H9 (cell line): Measurements from ENCODE around the gene PRSS27. TPM values are rescaled to one million over a fixed set of nuclear protein-coding genes. Genes with fewer than 3 reads are reported as not detected.

Source experiments
- DNase-seq: peaks from one replicate; pipeline ENCODE4 v3.0.0-alpha.2; 2017
- H2AFZ ChIP-seq: one replicate; pipeline ENCODE4 v1.6.1; 2013; ENCODE audit warnings: mild to moderate bottlenecking, low read length, control low read depth, moderate library complexity
- H2AK5ac ChIP-seq: 2 replicates; pipeline ENCODE4 v1.6.1; 2013; ENCODE audit warnings: low read length, control low read depth, mixed read lengths; ENCODE audit not compliant: insufficient read length
- H2BK120ac ChIP-seq: one replicate; pipeline ENCODE4 v1.6.1; 2013; ENCODE audit warnings: low read depth, mild to moderate bottlenecking, low read length, control low read depth, inconsistent platforms; ENCODE audit not compliant: poor library complexity, severe bottlenecking
- H2BK12ac ChIP-seq: 2 replicates; pipeline ENCODE4 v1.6.1; 2013; ENCODE audit warnings: low read length, control low read depth, mixed read lengths, low read depth; ENCODE audit not compliant: insufficient read length
- H2BK15ac ChIP-seq: 2 replicates; pipeline ENCODE4 v1.6.1; 2013; ENCODE audit warnings: low read depth, low read length, control low read depth
- H2BK20ac ChIP-seq: one replicate; pipeline ENCODE4 v1.6.1; 2013; ENCODE audit warnings: low read depth, mild to moderate bottlenecking, low read length, control low read depth, inconsistent platforms; ENCODE audit not compliant: poor library complexity, severe bottlenecking
- H2BK5ac ChIP-seq: 2 replicates; pipeline ENCODE4 v1.6.1; 2013; ENCODE audit warnings: low read length, control low read depth, mixed read lengths; ENCODE audit not compliant: insufficient read length
- H3K14ac ChIP-seq: 2 replicates; pipeline ENCODE4 v1.6.1; 2013; ENCODE audit warnings: low read length, control low read depth; ENCODE audit not compliant: insufficient read depth
- H3K18ac ChIP-seq: 2 replicates; pipeline ENCODE4 v1.6.1; 2013; ENCODE audit warnings: low read depth, mild to moderate bottlenecking, mixed read lengths, low read length, control low read depth; ENCODE audit not compliant: insufficient read length
- H3K23ac ChIP-seq: 2 replicates; pipeline ENCODE4 v1.6.1; 2013; ENCODE audit warnings: low read length, control low read depth, mixed read lengths, low read depth; ENCODE audit not compliant: insufficient read length
- H3K23me2 ChIP-seq: 2 replicates; pipeline ENCODE4 v1.6.1; 2013; ENCODE audit warnings: low read depth, mild to moderate bottlenecking, mixed read lengths, low read length, control low read depth; ENCODE audit not compliant: insufficient read length, poor library complexity, severe bottlenecking
- H3K27ac ChIP-seq: 2 replicates; pipeline ENCODE4 v1.5.1; 2013; ENCODE audit warnings: low read length, control low read depth, mixed read lengths, low read depth; ENCODE audit not compliant: insufficient read length
- H3K27me3 ChIP-seq: 2 replicates; pipeline ENCODE4 v1.6.1; 2013; ENCODE audit warnings: low read length, control low read depth, inconsistent platforms; ENCODE audit not compliant: insufficient read depth
- H3K4ac ChIP-seq: 2 replicates; pipeline ENCODE4 v1.6.1; 2013; ENCODE audit warnings: low read depth, mild to moderate bottlenecking, control low read depth, inconsistent platforms, low read length, moderate library complexity
- H3K4me1 ChIP-seq: 2 replicates; pipeline ENCODE4 v1.6.1; 2013; ENCODE audit warnings: low read length, control low read depth, inconsistent platforms; ENCODE audit not compliant: insufficient read depth
- H3K4me2 ChIP-seq: 2 replicates; pipeline ENCODE4 v1.6.1; 2013; ENCODE audit warnings: low read length, control low read depth, mixed read lengths; ENCODE audit not compliant: insufficient read length, insufficient read depth
- H3K56ac ChIP-seq: 2 replicates; pipeline ENCODE4 v1.6.1; 2013; ENCODE audit warnings: low read depth, mild to moderate bottlenecking, mixed read lengths, low read length, control low read depth; ENCODE audit not compliant: insufficient read length
- H3K79me1 ChIP-seq: 2 replicates; pipeline ENCODE4 v1.6.1; 2013; ENCODE audit warnings: low read depth, mild to moderate bottlenecking, moderate library complexity, low read length, control low read depth, inconsistent platforms; ENCODE audit not compliant: insufficient read depth, poor library complexity, severe bottlenecking
- H3K79me2 ChIP-seq: 2 replicates; pipeline ENCODE4 v1.6.1; 2013; ENCODE audit warnings: low read length, control low read depth, inconsistent platforms; ENCODE audit not compliant: insufficient read depth
- H3K9ac ChIP-seq: 2 replicates; pipeline ENCODE4 v1.6.1; 2013; ENCODE audit warnings: low read length, control low read depth, mixed read lengths; ENCODE audit not compliant: insufficient read length; ENCODE audit errors: extremely low read depth
- H3K9me3 ChIP-seq: one replicate; pipeline ENCODE4 v1.6.1; 2013; ENCODE audit warnings: low read depth, low read length, inconsistent platforms; ENCODE audit not compliant: control insufficient read depth
- H3T11ph ChIP-seq: one replicate; pipeline ENCODE4 v1.6.1; 2013; ENCODE audit warnings: mild to moderate bottlenecking, low read length, control low read depth, inconsistent platforms
- H4K20me1 ChIP-seq: one replicate; pipeline ENCODE4 v1.6.1; 2013; ENCODE audit not compliant: control insufficient read depth, insufficient read length, insufficient read depth
- H4K5ac ChIP-seq: 2 replicates; pipeline ENCODE4 v1.6.1; 2013; ENCODE audit warnings: low read depth, mild to moderate bottlenecking, mixed read lengths, low read length, control low read depth; ENCODE audit not compliant: insufficient read length
- H4K8ac ChIP-seq: replicated peaks from 2 replicates; pipeline ENCODE4 v1.6.1; 2013; ENCODE audit warnings: low read length, control low read depth, mixed read lengths, low read depth; ENCODE audit not compliant: insufficient read length
- H4K91ac ChIP-seq: 2 replicates; pipeline ENCODE4 v1.6.1; 2013; ENCODE audit warnings: low read depth, mild to moderate bottlenecking, moderate library complexity, mixed read lengths, low read length, control low read depth; ENCODE audit not compliant: insufficient read length
- H3K27ac Mint-ChIP-seq, 3 experiments: 2 replicates in 2 of 3; 3 replicates in 1 of 3; pipeline ENCODE4 v1.8.0; 2020 to 2021; ENCODE audit warnings: mixed read lengths in 3 of 3, mild to moderate bottlenecking in 1 of 3, moderate library complexity in 1 of 3
- H3K27me3 Mint-ChIP-seq: 2 replicates; pipeline ENCODE4 v1.8.0; 2021; ENCODE audit warnings: low read depth, mild to moderate bottlenecking, moderate library complexity, mixed read lengths
- H3K36me3 Mint-ChIP-seq, 3 experiments: 2 replicates in 2 of 3; 3 replicates in 1 of 3; pipeline ENCODE4 v1.8.0; 2020 to 2021; ENCODE audit warnings: low read depth in 3 of 3, mixed read lengths in 3 of 3; ENCODE audit not compliant: insufficient read depth in 1 of 3
- H3K4me1 Mint-ChIP-seq, 2 experiments: 2 replicates each; pipeline ENCODE4 v1.8.0; 2020; ENCODE audit warnings: mixed read lengths in 2 of 2
- H3K4me3 Mint-ChIP-seq, 2 experiments: 2 replicates in 1 of 2; 3 replicates in 1 of 2; pipeline ENCODE4 v1.8.0; 2020 to 2021; ENCODE audit warnings: mild to moderate bottlenecking in 2 of 2, mixed read lengths in 2 of 2, moderate library complexity in 1 of 2
- H3K9me3 Mint-ChIP-seq, 2 experiments: 2 replicates in 1 of 2; 3 replicates in 1 of 2; pipeline ENCODE4 v1.8.0; 2020; ENCODE audit warnings: mild to moderate bottlenecking in 2 of 2, mixed read lengths in 2 of 2, moderate library complexity in 1 of 2
- CTCF ChIP-seq: fragments of 200-600 bp; sonication (generic); conservative IDR thresholded peaks from 3 replicates; pipeline ENCODE4 v1.8.0; 2021; ENCODE audit warnings: antibody characterized with exemption, mild to moderate bottlenecking
- WGBS: extraction: QIAGEN DNeasy Blood & Tissue Kit; methylation state at CpG from one replicate; pipeline ENCODE4 v1.1.7; 2013; ENCODE audit warnings: missing lambda C conversion rate, low lambda C conversion rate, mixed read lengths; ENCODE audit not compliant: insufficient read length; ENCODE audit errors: extremely low coverage; 5-methylcytosine and 5-hydroxymethylcytosine counted together
- total RNA-seq: library from RNA; stranded (reverse); gene quantifications from 2 replicates; pipeline ENCODE4 v1.2.1, GENCODE V29; 2021

Gene PRSS27
- total RNA-seq, 1 experiment from 2014 or later, result 5.0 TPM

- no peak overlapping the region for H3K4me2 ChIP-seq
- no peaks in the 10 kb centered on the region for H3K79me2 ChIP-seq
- no peak overlapping the region for H3K18ac ChIP-seq
- H3K27me3 ChIP-seq, result no peaks in the 10 kb centered on the region
- Mint-ChIP-seq H3K36me3 (no peaks in the 10 kb centered on the region), H3K4me1 (0 out of 4 replicates have a peak, but pooled peaks cover 0 to 2% of the 10 kb centered on the region in 2 experiments), H3K9me3 (no peaks in the 10 kb centered on the region), H3K27ac (no peak overlapping the region), H3K4me3 (no peak overlapping the region), H3K27me3 (peaks cover 2% of the 10 kb centered on the region; the same call in 1 of the 2 replicates)
- H3K9me3 ChIP-seq, result no peaks in the 10 kb centered on the region
- H4K91ac ChIP-seq, result no peak overlapping the region
- no peak overlapping the region for H2BK20ac ChIP-seq
- H4K20me1 ChIP-seq, result no peaks in the 10 kb centered on the region
- H2AFZ ChIP-seq, result no peak overlapping the region
- no peak overlapping the region for H3K27ac ChIP-seq
- no CpG with 5 or more reads among the region's 5 CpGs for WGBS
- H2AK5ac ChIP-seq, result no peak overlapping the region
- no peak overlapping the region for H3K4ac ChIP-seq
- no peak overlapping the region for H2BK120ac ChIP-seq
- no peak overlapping the region for H3T11ph ChIP-seq
- H3K56ac ChIP-seq, result no peak overlapping the region
- H3K9ac ChIP-seq, result no peak overlapping the region
- H3K79me1 ChIP-seq, result no peaks in the 10 kb centered on the region
- DNase-seq, result no peak
- H3K23me2 ChIP-seq, result no peaks in the 10 kb centered on the region
- no peak overlapping the region for H2BK5ac ChIP-seq
- H4K5ac ChIP-seq, result no peak overlapping the region
- H2BK15ac ChIP-seq, result no peak overlapping the region
- no peak overlapping the region for H3K14ac ChIP-seq
- no peak overlapping the region for H2BK12ac ChIP-seq
- no peak overlapping the region for H3K23ac ChIP-seq
- no peaks in the 10 kb centered on the region for H3K4me1 ChIP-seq
- no peak for TF ChIP-seq CTCF
- no peak overlapping the region for H4K8ac ChIP-seq
Observed at GRCh38 chr16:2726923-2727322, 6.9 kb upstream of the PRSS27 start.
